Measurements from ENCODE around the gene SLC19A1.

SLC19A1 gene

GRCh38 chr21:45543710-45544448 lies 1.6 kb upstream of the SLC19A1 start:
- no peak for DNase-seq

DNA sequence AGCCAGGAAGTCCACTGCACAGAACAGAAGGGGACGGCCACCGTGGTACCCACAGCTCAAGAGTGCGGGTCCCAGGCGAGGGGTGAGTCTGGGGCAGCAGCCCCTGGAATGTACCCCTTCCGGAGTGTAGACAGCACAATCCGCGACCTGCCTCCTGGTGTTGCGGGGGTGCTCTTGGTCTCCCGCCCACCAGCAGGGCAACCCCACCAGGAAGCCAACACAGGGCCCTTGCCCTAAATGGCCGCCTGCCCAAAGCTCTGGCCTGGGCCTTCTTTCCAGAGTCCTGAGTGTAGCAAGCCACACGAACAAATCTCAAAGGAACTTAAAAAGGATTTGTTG lies 1.1 kb upstream of the SLC19A1 start:
- DNase-seq: no peak

DNA sequence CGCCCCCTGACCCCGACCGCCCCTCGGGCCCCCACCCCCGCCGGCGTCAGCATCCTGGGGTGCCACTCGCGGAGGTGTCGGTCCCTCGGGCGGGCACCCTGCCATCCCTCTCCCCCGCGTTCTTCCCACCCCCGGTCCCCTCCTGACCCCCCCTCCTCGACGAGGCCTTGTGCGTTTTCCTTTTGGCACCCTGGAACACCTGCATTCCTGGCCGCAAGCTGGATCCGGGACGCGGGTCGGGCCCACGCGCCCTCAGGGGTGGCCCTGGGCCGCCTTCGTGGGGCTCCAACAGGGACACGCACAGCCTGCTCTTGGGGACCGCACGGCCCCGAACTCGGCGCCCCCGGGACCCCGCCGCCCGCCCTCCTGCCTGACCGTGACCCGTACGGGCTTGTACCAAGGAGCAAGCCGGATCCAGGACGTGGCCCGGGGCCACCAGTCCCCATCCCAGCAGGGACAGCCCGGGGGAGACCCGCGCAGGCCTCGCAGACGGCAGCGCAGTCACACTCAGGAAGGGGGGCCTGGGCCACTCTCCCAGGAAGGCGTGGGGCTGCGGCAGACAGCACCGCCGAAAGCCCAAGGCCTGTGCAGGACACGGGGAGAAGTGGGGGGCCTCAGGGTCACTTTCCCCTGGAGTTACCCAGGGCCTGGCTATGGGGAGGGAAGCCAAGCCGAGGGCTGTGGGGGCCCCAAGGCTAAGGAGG lies 579 bp upstream of the SLC19A1 start:
- DNase-seq: no peak

DNA sequence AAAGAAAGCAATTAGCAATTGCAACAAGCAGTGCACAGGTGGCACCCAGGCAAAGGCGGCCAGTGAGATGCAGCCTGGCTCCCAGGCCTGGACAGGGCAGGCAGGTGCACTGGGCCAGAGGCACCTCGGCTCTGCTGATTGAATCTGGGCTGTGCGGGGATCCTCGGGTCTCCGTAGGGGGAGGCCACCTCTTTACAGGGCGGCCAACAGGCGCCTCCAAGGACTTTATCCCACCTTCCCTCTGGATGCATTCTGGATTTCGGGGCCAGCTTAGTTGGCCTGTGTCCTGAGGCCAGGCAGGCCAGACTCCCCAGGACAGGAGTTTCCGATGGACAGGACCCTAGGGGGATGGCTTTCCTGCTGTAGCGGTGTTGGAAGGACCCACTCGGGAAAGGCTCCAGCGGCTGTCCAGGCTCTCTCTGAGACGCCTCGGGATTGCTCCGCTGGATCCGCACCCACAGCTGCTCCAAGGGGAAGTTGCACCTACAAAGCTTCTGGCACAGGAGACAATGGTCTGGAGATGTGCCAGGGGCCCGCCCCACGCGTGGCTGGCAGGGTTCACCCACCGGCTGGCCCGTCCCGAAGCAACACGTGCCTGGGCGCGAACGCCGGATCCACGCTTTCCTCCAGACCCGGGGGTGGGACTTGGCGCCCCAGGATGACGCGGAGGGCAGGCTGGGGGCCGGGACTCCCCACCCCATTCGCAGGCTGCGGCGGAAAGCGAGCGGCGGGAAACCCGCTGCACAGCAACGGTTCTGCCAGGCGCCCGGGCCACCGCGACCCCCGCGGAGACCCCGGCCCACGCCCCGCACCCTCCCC lies 810 bp downstream of the SLC19A1 start:
- peak; percentile 67 to 74 for DNase-seq

DNA sequence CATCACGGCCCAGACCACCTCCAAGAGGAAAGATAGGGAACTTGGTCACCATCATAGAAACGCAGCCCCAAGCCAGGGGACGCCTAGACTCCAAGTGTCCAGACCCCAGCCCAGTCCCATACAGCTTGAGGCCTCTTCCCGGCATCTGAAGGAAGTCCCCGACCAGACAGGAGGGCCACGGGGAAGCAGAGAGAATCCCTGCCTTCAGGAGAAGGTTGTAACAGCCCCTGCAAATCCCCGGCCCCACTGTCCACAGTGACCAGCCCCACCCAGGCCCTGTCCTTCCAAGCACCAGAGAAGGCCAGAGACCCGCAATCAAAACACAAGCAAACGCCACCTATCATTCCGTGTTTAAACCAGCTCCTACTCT lies 1.7 kb downstream of the SLC19A1 start:
- no peak for DNase-seq

DNA sequence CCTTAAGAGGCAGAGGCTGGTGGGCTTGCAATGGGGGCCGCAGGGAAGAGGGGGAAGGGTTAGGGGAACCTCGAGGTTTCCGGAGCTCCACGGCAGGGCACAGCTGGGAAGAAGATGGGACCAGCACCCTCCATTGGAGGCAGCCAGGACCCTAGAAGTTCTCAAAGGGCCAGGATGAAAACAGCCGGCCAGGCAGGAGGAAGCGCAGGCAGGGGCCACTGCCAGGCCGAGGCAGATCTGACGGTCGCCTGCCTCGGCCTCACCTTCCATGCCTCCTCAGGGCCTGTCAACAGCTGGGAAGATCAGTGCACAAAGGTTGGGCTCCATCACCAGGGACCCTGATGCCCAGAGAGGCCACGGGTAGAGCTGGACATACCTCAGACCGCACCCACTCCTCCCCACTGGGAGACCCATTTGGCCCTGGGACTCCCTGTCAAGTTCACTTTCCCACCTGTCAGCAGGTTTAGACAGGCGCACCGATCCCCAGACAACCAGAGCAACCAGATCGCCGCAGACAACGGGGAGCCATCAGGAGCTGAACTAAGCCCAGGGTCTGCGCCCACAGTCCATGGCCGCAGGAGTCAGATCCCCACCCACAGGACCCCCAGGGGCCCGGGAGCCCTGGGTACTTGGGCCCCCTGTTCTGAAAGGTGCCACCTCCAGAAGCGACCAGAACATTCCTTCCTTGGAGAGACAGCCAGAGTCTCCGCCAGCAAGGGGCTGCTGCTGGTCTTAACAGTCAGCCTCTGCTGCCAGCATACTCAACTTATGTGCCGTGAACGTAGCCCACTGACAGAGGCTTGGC lies 2.2 kb downstream of the SLC19A1 start:
- no peak for DNase-seq

DNA sequence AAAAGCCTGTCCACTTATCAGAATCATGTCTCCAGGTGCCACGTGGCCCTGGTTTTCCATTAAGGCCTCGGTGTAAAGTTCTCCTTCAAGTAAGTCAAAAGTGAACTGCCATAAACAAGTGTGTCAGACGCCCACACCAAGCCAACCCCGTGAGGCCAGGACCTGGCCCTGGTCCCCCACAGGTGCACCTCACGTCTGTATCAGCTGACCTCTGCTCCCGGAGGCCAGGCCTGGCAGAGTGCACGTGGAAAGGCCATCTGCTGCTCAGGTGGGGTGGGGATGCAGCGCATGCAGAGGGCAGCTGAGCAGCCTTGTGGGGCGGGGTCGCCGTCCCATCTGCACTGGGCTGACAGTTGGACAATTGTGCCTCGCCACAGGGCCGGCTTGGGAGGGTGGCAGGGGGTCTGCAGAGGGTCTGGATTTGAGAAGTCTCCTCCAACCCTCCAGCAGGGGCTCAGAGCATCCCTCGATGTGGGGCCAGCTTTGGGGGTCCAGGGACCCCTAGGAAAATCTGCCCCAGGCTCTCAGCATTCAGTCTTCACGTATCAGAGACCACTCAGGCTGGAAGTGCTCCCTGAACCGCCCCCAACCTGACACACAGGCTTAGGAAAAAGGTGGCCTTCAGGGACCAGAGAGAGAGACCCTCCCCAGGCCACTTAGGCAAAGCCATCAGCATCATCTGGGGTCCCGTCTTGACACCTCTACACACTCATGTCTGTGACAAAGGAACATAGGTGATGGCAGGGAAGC lies 3.0 kb downstream of the SLC19A1 start:
- DNase-seq: no peak

DNA sequence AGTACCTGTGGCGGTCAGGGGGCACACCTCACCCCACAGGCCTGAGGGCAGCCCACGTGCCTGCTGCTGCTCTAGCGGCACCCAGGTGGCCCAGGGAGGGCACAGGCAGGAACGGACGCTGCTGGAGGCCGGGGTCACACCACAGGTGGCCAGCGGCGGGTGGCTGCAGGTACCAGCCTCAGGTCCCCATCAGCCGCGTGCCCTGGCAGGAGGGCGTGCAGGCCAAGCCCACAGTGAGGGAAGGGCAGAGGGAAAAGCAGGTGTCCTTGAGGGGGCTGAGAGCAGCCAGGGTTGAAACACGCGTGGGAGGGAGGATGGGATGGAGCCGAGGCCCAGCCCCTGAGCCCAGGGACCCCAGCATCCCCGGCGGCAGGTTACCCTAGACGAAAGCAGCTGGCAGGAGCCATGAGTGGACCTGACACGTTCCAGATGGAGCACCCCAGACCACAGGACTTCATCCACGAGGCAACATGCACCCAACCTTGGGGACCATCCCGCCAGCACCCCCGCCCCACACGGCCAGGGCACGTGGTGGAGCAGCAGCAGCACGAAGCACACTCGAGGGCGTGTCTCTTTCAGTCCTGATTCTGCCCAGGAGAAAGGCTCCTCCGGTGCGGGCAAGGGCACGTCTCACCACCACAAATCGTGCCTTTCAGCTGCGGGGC lies 3.7 kb downstream of the SLC19A1 start:
- DNase-seq: no peak

DNA sequence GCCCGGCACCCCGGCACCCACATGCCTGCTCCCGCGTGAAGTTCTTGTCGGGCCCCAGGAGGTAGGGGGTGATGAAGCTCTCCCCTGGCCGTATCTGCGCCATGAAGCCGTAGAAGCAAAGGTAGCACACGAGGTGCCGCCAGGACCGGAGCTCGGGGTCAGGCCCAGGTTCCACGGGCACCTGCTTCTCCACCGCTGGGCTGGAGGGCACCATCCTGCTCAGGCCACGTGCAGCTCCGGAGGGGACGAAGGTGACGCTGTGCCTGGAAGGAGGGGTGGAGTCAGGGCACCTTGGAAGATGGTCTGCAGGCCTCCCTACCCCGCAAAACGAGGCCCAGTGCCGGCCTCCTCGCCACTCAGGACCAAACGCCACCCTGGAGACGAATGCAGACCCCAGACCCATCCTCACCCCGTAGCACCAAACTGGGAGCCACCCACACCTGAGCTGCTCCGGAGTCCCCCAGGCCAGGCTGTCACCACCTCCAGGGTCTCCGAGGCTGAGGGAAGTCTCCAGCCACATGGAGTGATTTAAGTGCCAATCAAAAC lies 4.4 kb downstream of the SLC19A1 start:
- DNase-seq: no peak

- DNase-seq: no peak
Observed at GRCh38 chr21:45537111-45537745, 5.0 kb downstream of the SLC19A1 start.

GRCh38 chr21:45536301-45537081 lies 5.7 kb downstream of the SLC19A1 start:
- no peak for DNase-seq

GRCh38 chr21:45535341-45536081 lies 6.7 kb downstream of the SLC19A1 start:
- no peak for DNase-seq

DNA sequence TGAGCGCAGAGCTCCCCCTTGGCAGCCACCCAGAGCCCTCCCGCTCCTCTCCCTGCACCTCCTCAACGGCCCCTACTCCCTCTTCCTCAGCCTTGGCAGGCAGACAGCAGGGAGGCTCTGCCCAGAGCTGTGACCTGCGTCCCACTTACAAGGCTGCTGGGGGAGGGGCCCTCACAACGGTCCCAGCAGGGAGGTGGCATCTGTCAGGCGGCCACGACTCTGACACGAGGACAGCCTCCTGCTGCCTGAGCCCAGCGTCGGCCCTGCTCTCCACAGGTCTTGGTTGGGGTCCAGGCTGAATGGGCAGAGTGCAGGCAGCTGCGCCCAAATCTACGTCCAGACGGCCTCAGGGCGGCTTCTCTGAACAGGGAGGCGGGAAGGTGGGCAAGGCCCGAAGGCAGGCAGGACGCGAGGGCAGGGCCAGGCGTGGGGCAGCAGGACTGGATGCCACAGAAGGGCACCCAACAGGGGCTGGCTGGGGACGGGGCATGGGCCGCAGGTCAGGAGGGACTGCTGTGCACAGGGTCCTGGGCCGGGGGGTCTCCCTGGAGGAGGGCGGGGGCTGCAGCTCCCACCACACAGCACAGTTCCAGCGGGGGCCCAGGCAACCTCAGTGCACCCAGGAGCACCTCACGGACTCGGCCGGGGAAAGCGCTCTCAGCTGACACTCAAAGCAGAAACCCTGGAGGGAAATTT lies 7.5 kb downstream of the SLC19A1 start:
- DNase-seq: no peak

DNA sequence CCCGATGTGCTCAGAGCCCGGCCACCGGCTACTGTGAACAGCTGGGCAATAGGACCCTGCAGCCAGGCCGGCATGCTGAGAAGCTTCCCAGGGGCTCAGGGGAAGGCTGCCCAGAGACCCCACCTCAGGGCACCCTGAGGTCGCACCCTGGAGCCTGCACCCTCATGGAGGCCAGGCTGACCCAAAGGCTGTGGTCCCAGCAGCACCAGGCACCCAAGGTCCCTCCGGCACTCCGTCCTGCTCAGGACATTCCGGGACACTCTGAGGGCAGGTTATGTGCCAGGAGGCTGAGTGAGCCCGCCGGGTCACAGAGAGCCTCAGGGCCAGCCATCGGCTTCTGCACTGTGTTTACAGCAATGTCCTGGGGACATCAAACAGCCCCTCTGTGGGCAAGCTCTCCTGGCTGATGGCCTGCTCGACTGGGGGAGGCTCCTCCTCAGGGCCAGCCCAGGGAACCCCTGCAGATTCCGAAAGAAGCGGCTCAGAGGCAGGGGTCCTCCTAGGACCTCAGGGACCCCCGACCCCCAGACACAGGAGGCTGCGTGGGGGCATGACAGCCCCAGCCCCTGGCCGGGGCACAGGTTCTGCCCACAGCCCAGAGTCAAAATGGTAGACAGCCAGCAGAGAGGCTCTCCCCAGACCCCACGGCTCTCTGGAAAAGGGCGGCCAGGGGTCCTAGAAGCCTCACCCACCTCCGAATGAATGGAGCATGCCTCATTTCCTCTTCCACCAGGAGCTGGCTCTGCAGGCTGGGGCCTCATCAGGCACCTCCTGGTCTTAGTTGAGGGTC lies 8.2 kb downstream of the SLC19A1 start:
- DNase-seq: no peak

GRCh38 chr21:45533361-45533845 lies 8.8 kb downstream of the SLC19A1 start:
- DNase-seq: no peak

DNA sequence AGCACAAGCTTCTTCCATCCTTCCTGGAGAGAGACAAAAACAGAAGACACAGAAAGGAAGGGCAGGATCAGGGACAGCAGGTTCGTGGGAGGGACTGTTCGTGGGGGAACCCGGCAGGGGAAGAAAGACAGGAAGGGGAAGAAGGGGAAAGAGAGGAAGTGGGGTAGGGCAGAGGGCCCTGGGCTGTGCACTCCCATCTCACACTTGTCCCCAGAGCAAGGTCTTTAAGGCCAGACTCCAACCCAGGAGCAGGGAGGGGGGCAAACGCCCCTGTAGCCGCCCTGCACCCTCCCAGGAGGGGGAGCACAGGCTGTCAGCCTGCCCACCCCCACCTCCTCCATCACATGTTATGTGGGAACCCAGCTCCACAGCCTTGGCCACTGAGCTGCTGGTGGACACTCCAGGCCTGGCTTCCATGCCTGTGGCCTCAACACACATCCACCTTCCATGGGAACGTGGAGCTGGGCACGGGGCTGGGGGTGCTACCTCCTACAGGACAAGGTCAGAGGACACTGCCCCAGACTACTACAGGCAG lies 9.3 kb downstream of the SLC19A1 start:
- DNase-seq: no peak

Data from stimulated activated CD4-positive, alpha-beta T cell treated with anti-CD3 and anti-CD28 coated beads, Interleukin-2, amount 100 ng/mL, for 48 hours (primary cell).